NT2/D1 (cell line): ENCODE data around the gene AGRP.

Experiments used
- SUZ12 ChIP-seq: IDR thresholded peaks from 2 replicates; pipeline ENCODE4 v1.6.1; 2011; ENCODE audit not compliant: insufficient read length, insufficient read depth; ENCODE audit errors: extremely low read depth
- YY1 ChIP-seq: IDR thresholded peaks from 2 replicates; pipeline ENCODE4 v1.6.1; 2011; ENCODE audit not compliant: insufficient read length, insufficient read depth
- ZNF274 ChIP-seq: IDR thresholded peaks from 2 replicates; pipeline ENCODE4 v1.6.1; 2011; ENCODE audit warnings: mild to moderate bottlenecking, low read depth, low read length

DNA sequence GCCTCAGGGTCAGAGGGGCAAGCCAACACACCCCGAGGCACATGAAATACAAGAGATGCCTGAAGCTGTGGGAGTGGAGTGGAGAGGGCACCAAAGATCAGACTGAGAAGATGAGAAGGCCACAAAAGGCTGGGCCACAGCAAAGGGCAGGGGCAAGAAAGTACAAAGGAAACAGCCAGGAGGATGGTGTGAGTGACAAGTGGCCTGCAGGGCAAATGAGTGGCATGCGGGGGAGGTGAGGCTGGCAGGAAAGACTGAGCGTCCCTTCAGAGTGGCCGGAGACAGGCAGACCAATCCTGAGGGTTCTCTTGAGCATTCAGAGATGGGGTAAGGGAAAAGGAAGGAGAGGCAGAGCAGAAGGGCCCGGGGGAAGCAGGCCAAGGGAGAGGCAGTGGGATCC lies 29.2 kb downstream of the AGRP start:
- no peak for TF ChIP-seq YY1
- no peak for TF ChIP-seq ZNF274
- no peak for TF ChIP-seq SUZ12
